A673 (cell line): Measurements from ENCODE around the gene TEX44.

Experiments used
- EZH2 ChIP-seq: fragments of 200-600 bp; sonication (generic); IDR thresholded peaks from 2 replicates; pipeline ENCODE4 v1.6.1; 2017; ENCODE audit warnings: borderline replicate concordance, low read depth, mild to moderate bottlenecking, mixed read lengths, antibody characterized with exemption, low read length; ENCODE audit not compliant: poor library complexity, severe bottlenecking
- TF ChIP-seq, protein P1 (sequence below): fragments of 300-800, 200-600 bp; sonication (generic); conservative IDR thresholded peaks from 2 replicates; pipeline ENCODE4 v1.5.1; 2017; ENCODE audit warnings: low read depth, mild to moderate bottlenecking, antibody characterized with exemption, low read length, moderate library complexity, mixed read lengths

DNA sequence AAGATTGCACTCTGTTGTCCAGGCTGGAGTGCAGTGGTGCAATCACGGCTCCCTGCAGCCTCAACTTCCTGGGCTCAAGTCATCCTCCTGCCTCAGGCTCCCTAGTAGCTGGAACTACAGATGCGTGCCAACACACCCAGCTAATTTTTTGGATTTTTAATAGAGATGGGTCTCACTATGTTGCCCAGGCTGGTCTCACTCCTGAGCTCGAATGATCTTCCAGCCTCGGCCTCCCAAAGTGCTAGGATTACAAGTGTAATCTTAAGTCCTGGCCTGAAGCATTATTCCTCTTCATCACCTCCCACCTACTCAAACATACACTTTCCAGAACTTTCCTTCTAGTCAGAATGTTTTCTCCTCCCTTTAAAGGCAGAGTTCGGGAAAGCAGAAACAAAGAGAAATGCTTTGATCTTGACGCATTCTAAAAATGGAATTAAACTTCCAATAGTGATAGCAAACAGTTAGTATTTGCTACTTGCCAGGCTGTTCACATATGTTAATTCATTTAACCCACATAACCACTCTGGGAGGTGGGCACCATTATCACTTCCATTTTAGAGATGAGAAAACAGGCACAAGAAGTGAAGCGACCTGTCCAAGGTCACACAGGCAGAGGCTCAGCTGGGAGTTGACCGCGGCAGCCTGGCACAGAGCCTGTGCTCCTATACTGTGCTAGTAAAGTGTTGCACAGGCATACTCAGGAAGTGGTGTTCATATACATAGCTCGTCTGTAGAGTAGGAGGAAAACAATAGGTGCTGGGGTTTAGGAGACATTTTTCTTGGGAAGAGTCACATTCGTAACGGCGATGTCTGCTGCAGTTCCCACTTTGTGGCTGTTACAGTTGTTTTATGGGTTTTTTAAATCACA is 24.6 kb downstream of the TEX44 start:
- TF ChIP-seq, protein P1, sequence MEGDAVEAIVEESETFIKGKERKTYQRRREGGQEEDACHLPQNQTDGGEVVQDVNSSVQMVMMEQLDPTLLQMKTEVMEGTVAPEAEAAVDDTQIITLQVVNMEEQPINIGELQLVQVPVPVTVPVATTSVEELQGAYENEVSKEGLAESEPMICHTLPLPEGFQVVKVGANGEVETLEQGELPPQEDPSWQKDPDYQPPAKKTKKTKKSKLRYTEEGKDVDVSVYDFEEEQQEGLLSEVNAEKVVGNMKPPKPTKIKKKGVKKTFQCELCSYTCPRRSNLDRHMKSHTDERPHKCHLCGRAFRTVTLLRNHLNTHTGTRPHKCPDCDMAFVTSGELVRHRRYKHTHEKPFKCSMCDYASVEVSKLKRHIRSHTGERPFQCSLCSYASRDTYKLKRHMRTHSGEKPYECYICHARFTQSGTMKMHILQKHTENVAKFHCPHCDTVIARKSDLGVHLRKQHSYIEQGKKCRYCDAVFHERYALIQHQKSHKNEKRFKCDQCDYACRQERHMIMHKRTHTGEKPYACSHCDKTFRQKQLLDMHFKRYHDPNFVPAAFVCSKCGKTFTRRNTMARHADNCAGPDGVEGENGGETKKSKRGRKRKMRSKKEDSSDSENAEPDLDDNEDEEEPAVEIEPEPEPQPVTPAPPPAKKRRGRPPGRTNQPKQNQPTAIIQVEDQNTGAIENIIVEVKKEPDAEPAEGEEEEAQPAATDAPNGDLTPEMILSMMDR: no peak
- TF ChIP-seq EZH2: no peak
